Activated T-cell treated with anti-CD3 and anti-CD28 coated beads, Interleukin-2, amount 50 U/mL, for 4 hours (primary cell): ENCODE results near the gene PSMA7. TPM values are rescaled to one million over a fixed set of nuclear protein-coding genes. Genes with fewer than 3 reads are reported as not detected.
"Not testable (repeated sequence)": the region's sequence is repeated elsewhere in the genome, so short reads cannot be mapped to it uniquely, and the experiment has no call there.

Source experiments
- ATAC-seq, 2 donors: fragments of 200-7000 bp; cut with Tn5 transposase; one replicate each; pipeline ENCODE4 v1.10.0; 2021
- DNase-seq: peaks from one replicate; pipeline ENCODE4 v3.0.0-alpha.2; 2020
- H3K27me3 Mint-ChIP-seq: one replicate; pipeline ENCODE4 v1.8.0; 2021; ENCODE audit warnings: low read depth, mixed read lengths
- H3K36me3 Mint-ChIP-seq: one replicate; pipeline ENCODE4 v1.8.0; 2022; ENCODE audit warnings: mixed read lengths; ENCODE audit not compliant: insufficient read depth
- H3K4me1 Mint-ChIP-seq: one replicate; pipeline ENCODE4 v1.8.0; 2021; ENCODE audit warnings: low read depth, mixed read lengths
- H3K4me3 Mint-ChIP-seq: one replicate; pipeline ENCODE4 v1.8.0; 2021; ENCODE audit warnings: mild to moderate bottlenecking, moderate library complexity, mixed read lengths
- H3K9me3 Mint-ChIP-seq: one replicate; pipeline ENCODE4 v1.8.0; 2021; ENCODE audit warnings: mixed read lengths
- total RNA-seq, 3 donors: library from RNA; stranded (reverse); gene quantifications; one replicate each; pipeline ENCODE4 v1.2.1, GENCODE V29; 2021

Gene PSMA7
- total RNA-seq, 3 donors from 2014 or later: 651 to 699 (median 689) TPM

GRCh38 chr20:62117658-62118057 is 25.5 kb downstream of the PSMA7 start:
- Mint-ChIP-seq H3K4me3 (peak overlapping the region; percentile 11), H3K9me3 (peaks cover 8% of the 10 kb centered on the region), H3K27me3 (no peaks in the 10 kb centered on the region), H3K36me3 (no peaks in the 10 kb centered on the region), H3K4me1 (peaks cover 30% of the 10 kb centered on the region)
- DNase-seq: peak; percentile 56
- ATAC-seq: no peak

GRCh38 chr20:62117362-62117646 is 25.9 kb downstream of the PSMA7 start:
- Mint-ChIP-seq H3K4me3 (no peak overlapping the region), H3K27me3 (no peaks in the 10 kb centered on the region), H3K9me3 (peaks cover 9% of the 10 kb centered on the region), H3K4me1 (peaks cover 30% of the 10 kb centered on the region), H3K36me3 (no peaks in the 10 kb centered on the region)
- no peak for ATAC-seq
- no peak for DNase-seq

- H3K36me3 Mint-ChIP-seq: no peaks in the 10 kb centered on the region
- DNase-seq (no peak), ATAC-seq (no peak)
- no peaks in the 10 kb centered on the region for H3K27me3 Mint-ChIP-seq
- H3K4me1 Mint-ChIP-seq: peaks cover 30% of the 10 kb centered on the region
- no peak overlapping the region for H3K4me3 Mint-ChIP-seq
- peaks cover 9% of the 10 kb centered on the region for H3K9me3 Mint-ChIP-seq
Measured at GRCh38 chr20:62116558-62117361, 26.4 kb downstream of the PSMA7 start.

- H3K36me3 Mint-ChIP-seq, H3K27me3 Mint-ChIP-seq, ATAC-seq, DNase-seq, H3K4me3 Mint-ChIP-seq: not testable (repeated sequence)
- Mint-ChIP-seq H3K9me3 (peaks cover 13% of the 10 kb centered on the region), H3K4me1 (peaks cover 26% of the 10 kb centered on the region)
Measured at GRCh38 chr20:62115800-62116407, 27.3 kb downstream of the PSMA7 start.

- ATAC-seq (no peak), DNase-seq (no peak)
- H3K9me3 Mint-ChIP-seq: peaks cover 18% of the 10 kb centered on the region
- H3K27me3 Mint-ChIP-seq: no peaks in the 10 kb centered on the region
- H3K4me1 Mint-ChIP-seq: peaks cover 21% of the 10 kb centered on the region
- H3K36me3 Mint-ChIP-seq: peaks cover 1% of the 10 kb centered on the region
- H3K4me3 Mint-ChIP-seq: no peak overlapping the region
Measured at GRCh38 chr20:62114894-62115293, 28.3 kb downstream of the PSMA7 start.

GRCh38 chr20:62112368-62112767 is 30.8 kb downstream of the PSMA7 start:
- peaks cover 6% of the 10 kb centered on the region for H3K4me1 Mint-ChIP-seq
- ATAC-seq: no peak
- H3K27me3 Mint-ChIP-seq: no peaks in the 10 kb centered on the region
- DNase-seq: no peak
- H3K4me3 Mint-ChIP-seq: no peak overlapping the region
- H3K36me3 Mint-ChIP-seq: peaks cover 1% of the 10 kb centered on the region
- peaks cover 38% of the 10 kb centered on the region for H3K9me3 Mint-ChIP-seq

- peaks cover 1% of the 10 kb centered on the region for H3K36me3 Mint-ChIP-seq
- H3K9me3 Mint-ChIP-seq: peaks cover 43% of the 10 kb centered on the region
- H3K4me1 Mint-ChIP-seq: peaks cover 1% of the 10 kb centered on the region
- ATAC-seq (no peak), DNase-seq (no peak)
- no peaks in the 10 kb centered on the region for H3K27me3 Mint-ChIP-seq
- H3K4me3 Mint-ChIP-seq: no peak overlapping the region
Measured at GRCh38 chr20:62111148-62111547, 32.0 kb downstream of the PSMA7 start.

- H3K4me1 Mint-ChIP-seq: no peaks in the 10 kb centered on the region
- DNase-seq: no peak
- no peak overlapping the region for H3K4me3 Mint-ChIP-seq
- H3K9me3 Mint-ChIP-seq: peaks cover 55% of the 10 kb centered on the region
- no peak for ATAC-seq
- H3K27me3 Mint-ChIP-seq: peaks cover 8% of the 10 kb centered on the region
- H3K36me3 Mint-ChIP-seq: no peaks in the 10 kb centered on the region
Measured at GRCh38 chr20:62105592-62105991, 37.6 kb downstream of the PSMA7 start.

- ATAC-seq: no peak
- H3K9me3 Mint-ChIP-seq: peaks cover 53% of the 10 kb centered on the region
Measured at GRCh38 chr20:62104791-62105345, 38.3 kb downstream of the PSMA7 start.

GRCh38 chr20:62104234-62104789 is 38.9 kb downstream of the PSMA7 start:
- Mint-ChIP-seq H3K36me3 (no peaks in the 10 kb centered on the region), H3K9me3 (peaks cover 50% of the 10 kb centered on the region), H3K4me1 (no peaks in the 10 kb centered on the region), H3K27me3 (peaks cover 8% of the 10 kb centered on the region), H3K4me3 (no peak overlapping the region)
- DNase-seq (no peak), ATAC-seq (no peak)

More at GRCh38 chr20:62104791-62105345, 38.3 kb downstream of the PSMA7 start:
- no peak overlapping the region for H3K4me3 Mint-ChIP-seq
- DNase-seq: no peak
- no peaks in the 10 kb centered on the region for H3K4me1 Mint-ChIP-seq
- H3K36me3 Mint-ChIP-seq: no peaks in the 10 kb centered on the region
- H3K27me3 Mint-ChIP-seq: peaks cover 8% of the 10 kb centered on the region

- peaks cover 44% of the 10 kb centered on the region for H3K9me3 Mint-ChIP-seq
- ATAC-seq (no peak), DNase-seq (no peak)
- H3K4me3 Mint-ChIP-seq: no peak overlapping the region
- H3K4me1 Mint-ChIP-seq: no peaks in the 10 kb centered on the region
- H3K27me3 Mint-ChIP-seq: peaks cover 8% of the 10 kb centered on the region
- no peaks in the 10 kb centered on the region for H3K36me3 Mint-ChIP-seq
Measured at GRCh38 chr20:62103508-62104233, 39.5 kb downstream of the PSMA7 start.

- no peak for DNase-seq
- Mint-ChIP-seq H3K27me3 (peaks cover 8% of the 10 kb centered on the region), H3K4me1 (no peaks in the 10 kb centered on the region), H3K9me3 (peaks cover 27% of the 10 kb centered on the region), H3K4me3 (no peak overlapping the region), H3K36me3 (no peaks in the 10 kb centered on the region)
- no peak for ATAC-seq
Measured at GRCh38 chr20:62101078-62101477, 42.1 kb downstream of the PSMA7 start.

GRCh38 chr20:62097881-62098407 is 45.2 kb downstream of the PSMA7 start:
- DNase-seq (no peak), ATAC-seq (no peak)
- Mint-ChIP-seq H3K4me3 (no peak overlapping the region), H3K4me1 (no peaks in the 10 kb centered on the region), H3K36me3 (no peaks in the 10 kb centered on the region), H3K27me3 (peaks cover 8% of the 10 kb centered on the region), H3K9me3 (peaks cover 14% of the 10 kb centered on the region)
